Bone marrow (tissue), 2 donors: ENCODE data around the gene DLST.
"Not testable (repeated sequence)": the region's sequence is repeated elsewhere in the genome, so short reads cannot be mapped to it uniquely, and the experiment has no call there.

Source experiments
- DNase-seq, 2 donors: peaks; one replicate each; lab custom pipeline; 2025; lab: John Stamatoyannopoulos, UW

DLST gene

DNA sequence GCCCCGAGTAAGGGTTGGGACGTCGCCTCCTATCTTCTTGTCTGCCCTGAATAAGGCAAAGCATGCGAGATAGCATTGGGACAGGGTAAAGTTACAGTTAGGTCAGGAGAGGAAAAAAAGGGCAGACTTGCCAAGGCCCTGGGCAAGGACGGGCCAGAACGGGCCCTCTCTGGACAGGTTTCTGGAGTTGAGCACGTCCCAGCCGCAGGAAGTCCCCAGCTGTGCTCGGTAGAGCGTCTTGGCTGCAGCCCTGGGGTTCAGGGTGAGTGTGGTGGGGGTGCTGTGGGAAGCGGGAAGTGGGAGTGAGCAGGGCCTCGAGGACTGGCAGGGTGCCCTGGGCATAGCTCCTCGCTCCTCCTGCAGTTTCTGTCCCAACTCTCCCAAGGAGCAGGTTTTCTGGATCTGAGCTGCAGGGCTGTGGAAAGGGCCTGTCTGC, 35.9 kb downstream of the DLST start:
- peak in 1 of 2 donors; percentile 22 for DNase-seq

GRCh38 chr14:74918380-74918779, 36.7 kb downstream of the DLST start:
- no peak for DNase-seq

DNA sequence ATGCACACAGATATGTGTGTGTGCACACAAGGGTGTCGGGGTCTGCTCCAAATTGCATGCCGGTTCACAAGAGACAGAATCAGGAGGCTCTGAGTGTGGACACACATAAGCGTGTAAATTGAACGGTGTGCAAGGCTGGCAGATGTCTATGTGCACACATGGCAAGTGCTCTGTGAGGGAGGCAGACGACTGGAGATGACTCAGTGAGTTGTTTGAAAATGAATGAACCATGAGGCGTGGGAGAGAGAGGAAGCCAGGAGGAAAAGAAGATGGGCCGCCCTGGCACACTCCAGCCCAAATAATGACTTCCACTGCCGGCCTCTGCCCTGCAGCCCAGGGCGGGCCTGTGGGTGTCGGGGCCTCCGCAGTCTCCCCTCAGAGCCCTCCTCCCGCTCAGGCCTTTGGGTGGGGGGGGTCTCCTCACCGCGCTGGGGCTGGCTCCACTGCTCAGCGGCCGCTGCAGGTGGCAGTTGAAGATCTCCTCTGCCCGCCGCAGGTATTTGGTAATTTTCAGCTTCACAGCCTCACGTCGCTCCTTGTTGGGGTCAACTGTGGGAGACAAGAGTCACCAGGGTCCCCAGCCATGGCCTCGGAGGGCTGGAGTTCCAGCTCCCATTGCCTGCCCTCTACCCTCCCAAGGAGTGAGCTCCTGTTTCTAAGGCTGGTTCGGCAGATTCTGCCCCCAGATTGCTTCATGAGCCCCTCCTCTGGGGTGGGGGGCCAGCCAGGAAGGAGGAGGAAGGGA, 37.9 kb downstream of the DLST start:
- peak in 1 of 2 donors; percentile 60 for DNase-seq

GRCh38 chr14:74920281-74920680, 38.6 kb downstream of the DLST start:
- DNase-seq: no peak

DNA sequence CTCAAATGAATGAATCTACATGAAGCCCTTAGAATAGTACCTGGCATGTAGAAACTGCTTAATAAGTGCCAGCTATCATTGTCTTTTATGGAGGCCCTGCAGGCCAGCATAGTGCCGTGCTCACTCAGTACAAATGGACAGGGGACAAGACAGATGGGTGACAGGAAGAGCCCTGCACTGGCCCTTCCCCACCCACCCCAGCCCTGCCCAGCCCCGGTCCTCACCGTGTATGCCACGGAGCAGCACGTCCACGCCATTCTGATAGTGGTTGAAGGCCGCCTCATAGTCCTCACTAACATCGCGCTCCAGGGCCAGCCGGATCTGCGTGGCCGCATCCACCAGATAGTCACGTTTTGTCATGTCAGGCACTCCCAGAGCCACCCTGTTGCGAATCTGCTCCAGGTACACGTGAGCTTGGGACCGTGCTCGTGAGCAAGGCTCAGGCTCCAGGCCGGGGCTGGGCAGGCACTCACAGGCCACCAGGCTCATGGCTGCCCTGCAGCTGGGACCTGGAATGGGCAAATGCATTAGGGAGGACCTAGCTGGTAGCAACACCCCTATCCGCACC, 39.4 kb downstream of the DLST start:
- DNase-seq: no peak

GRCh38 chr14:74921987-74922751, 40.5 kb downstream of the DLST start:
- DNase-seq: no peak

GRCh38 chr14:74922752-74923401, 41.2 kb downstream of the DLST start, which contains the start of gene RPS6KL1:
Gene RPS6KL1 (minus strand): TSS chr14:74923260. CDS start chr14:74921541, 1,719 bp downstream.
- DNase-seq: peak; percentile 6 to 9

DNA sequence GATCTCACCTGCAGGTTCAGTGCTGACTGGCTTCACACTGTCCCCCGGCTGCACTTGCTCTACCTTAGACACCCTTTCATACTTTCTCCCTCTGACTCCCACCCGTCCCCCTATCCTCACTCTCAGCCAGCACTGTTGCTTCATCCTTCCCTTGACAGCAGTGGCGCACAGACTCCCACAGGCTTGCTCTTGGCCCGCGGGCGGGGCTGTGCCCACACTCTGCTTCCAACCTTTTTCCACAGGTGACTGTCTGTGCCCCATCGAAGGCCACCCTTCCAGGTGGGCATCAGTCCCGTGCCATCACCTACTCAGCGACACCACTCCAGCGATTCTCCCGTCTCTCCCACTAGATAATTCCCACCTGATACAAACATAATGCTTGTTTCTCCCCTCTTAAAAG, 42.3 kb downstream of the DLST start:
- DNase-seq: no peak

DNA sequence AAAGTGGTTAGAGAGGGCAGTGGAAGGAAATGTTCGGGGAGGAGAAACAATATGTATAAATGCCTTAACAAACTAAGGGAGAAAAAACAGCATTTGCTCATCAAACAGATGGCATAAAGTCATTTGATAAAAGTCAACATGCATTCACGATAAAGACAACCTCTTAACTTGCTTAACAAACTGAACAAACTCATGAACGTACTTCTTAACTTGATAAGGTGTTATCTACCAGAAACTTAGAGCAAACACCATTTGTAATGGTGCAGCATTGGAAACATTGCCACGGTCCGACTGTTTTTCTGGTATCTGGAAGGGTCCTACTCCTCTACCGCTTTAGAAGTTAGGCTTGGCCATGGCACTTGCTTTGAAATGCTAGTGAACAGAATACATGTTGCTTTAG, 45.5 kb downstream of the DLST start:
- DNase-seq: no peak

- no peak for DNase-seq
These were observed 47.5 kb downstream of the DLST start for GRCh38 chr14:74929242-74929641.

- not testable (repeated sequence) for DNase-seq
These were observed 50.0 kb downstream of the DLST start for GRCh38 chr14:74931744-74932143.

- DNase-seq: peak in 1 of 2 donors; percentile 95
These were observed 50.7 kb downstream of the DLST start for GRCh38 chr14:74932401-74932901.

GRCh38 chr14:74932936-74933335, 51.2 kb downstream of the DLST start:
- not testable (repeated sequence) for DNase-seq

DNA sequence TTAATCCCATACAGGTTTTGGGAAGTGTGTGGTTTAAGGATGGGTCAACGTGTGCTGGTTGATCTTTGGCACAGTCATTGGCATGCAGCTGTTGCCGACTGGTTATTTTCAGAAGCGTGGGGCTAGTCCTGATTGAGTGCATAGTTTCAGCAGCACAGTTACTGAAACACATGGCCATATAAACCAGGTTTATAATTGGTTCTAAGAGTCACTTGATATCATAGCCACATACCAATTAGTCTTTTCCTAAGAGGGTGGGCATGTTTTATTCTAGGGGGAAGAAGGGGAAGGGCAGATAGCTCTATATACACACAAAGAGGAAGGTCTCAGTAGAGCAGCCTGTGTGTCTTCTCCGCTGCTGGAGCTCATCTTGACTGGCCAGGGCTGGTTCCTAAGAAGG, 52.3 kb downstream of the DLST start:
- DNase-seq: peak in 1 of 2 donors; percentile 59

DNA sequence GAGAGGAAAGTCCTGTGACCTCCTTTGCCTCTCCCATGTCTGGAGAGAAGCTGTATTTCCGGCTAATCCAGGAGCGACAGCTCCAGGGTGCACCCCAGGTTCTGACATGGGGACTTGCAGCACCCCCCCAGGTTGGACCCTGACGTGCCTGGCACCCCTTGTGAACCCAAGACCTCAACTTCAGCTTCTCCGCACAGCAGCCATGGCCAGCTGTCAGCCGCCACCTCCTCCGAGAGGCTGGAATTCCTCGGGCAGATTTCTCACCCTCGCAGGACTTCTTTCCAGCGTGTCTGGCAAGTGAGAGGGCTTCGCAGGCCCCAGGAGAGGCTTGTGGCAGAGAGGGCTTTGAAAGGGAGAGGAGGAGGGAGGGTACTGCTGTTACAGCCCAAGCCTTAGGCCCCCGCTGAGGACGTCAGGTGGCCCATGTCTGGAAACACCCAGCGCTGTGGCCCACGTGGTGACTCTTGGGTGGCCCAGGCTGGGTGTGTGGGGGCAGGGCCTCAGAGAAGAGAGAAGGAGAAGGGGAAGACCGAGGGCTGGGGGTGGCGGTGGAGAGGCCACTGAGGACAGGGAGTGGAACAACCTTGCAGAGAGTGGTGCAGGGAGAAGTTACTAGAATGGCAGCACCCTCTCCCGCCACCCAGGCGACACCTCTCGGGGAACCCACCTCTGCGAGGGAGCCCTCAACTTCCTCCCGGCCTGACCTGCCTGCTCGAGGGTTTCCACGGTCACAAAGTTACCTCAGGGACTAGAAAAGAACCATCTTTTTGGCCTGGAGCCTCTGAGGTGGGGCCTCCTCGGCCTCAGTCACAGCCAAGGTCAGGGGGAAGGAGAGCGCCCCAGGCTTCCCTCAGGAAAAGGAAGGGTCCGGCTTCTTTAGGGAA, 53.0 kb downstream of the DLST start:
- no peak for DNase-seq

GRCh38 chr14:74935360-74935680, 53.6 kb downstream of the DLST start:
- DNase-seq: no peak

GRCh38 chr14:74936151-74936550, 54.4 kb downstream of the DLST start:
- no peak for DNase-seq

DNA sequence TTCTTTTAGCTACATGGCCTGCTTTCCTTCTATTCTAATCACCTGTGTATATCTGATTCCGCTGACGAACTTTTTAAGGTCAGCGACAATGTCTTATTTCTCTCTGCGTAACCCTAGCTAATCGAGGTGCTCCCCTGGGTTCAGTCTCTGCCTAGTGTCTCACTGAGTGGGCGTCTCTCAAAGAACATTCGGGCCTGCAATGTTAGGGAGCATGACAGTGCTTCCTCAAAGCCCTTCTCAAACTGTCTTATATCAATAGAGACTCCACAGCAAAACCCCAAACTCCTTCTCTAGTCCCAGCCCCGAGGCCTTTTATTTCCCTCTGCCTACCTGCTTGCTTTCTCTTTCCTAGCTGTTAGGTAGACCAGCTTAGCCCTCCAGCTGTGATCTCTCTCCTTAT, 55.0 kb downstream of the DLST start:
- no peak for DNase-seq

DNA sequence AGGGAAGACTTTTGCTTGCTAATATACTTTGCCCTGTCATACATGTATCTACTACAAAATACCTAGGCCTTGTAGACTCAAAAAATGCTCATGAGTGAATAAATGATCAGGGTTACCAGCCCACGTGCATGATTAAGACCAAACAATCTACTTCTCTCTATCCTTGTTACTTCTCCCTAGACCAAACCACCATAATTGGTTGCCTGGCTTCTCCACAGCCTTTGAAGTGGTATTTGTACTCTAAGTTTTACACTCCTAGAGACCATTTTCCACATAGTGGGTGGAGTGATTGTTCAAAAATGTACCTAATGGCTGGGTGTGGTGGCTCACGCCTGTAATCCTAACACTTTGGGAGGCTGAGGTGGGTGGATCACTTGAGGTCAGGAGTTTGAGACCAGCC, 55.5 kb downstream of the DLST start:
- DNase-seq: no peak

DNA sequence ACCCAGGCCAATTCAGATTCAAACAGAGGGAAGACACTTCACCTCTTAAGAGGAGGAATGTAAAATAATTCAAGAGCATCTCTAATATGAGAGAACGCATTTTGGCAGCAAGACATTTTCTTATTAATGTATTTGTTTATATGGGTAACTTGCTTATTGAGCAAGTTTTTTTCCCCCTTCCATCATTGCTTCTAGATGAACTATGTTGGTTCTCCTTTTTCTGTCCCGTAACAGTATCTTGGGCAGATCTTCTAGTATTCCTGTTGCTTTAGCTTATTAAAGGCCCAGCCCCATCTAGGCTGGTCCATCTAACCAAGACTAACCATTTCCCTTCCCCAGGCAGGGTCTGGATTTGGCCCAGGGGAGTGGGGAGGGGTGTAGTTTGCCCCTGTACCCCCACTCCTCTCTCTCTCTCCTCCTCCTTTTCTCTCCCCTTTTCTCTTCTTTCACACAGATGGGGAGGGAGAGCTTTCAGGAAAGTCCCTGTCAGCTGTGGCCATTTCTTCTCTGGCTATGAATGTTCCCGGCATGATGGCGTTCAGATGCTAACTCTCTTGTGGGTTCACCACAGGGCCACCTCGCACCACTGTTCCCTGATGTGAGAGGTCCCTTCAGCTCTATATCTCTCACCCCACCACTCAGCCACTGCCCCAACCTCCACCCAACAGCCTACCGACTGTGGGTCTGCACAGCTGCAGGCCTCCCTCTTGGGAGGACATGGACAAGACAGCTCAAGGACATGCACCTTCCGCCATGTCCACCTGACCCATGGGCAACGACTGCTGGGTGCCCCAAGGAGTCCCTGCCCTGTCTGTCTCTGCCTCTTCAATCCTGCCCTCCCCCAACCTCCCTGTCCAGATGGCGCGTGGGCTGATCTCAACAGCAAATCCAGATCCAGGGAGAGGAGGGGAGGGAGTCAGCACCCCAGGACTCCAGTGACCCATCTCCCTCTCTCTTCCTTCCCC, 57.1 kb downstream of the DLST start:
- no peak for DNase-seq
